AG09319 (cell line): ENCODE measurements around the gene TBC1D3I.

ENCODE experiments used
- DNase-seq: peaks from one replicate; pipeline ENCODE4 v3.0.0-alpha.2; 2010; ENCODE audit warnings: low read depth; ENCODE audit errors: extremely low read depth
- CTCF ChIP-seq: IDR thresholded peaks from 2 replicates; pipeline ENCODE4 v1.5.1; 2011; ENCODE audit warnings: low read depth, mild to moderate bottlenecking, inconsistent platforms, low read length, moderate library complexity

The TBC1D3I gene

GRCh38 chr17:36204724-36205500, 59.5 kb downstream of the TBC1D3I start:
- no peak for TF ChIP-seq CTCF

More at GRCh38 chr17:36204724-36205500, 59.5 kb downstream of the TBC1D3I start:
- DNase-seq = no peak
